Measurements from ENCODE around the gene TRUB1. TPM values are rescaled to one million over a fixed set of nuclear protein-coding genes. Genes with fewer than 3 reads are reported as not detected.

The TRUB1 gene
- total RNA-seq, 4 donors from 2014 or later: 11.2 to 17.9 (median 15.3) TPM

DNA sequence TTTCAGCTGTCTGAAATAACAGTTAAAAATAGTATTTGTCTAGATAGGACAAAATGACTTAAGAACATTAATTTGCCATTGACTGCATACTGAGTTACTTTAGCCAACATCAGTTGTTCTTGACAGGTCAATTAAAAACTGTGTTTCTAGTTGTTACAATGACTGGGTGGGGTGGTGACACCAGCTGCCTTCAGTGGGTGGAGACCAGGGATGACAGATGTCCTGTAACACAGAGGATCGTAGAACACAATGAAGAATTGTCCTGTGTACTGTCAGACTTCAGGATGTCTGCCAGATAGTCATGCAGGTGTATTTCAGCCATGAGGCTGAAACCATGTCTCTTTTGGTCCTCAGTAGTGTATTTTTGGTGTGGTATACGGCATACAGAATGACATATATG lies 24.4 kb downstream of the TRUB1 start:
- TF ChIP-seq, protein P1, sequence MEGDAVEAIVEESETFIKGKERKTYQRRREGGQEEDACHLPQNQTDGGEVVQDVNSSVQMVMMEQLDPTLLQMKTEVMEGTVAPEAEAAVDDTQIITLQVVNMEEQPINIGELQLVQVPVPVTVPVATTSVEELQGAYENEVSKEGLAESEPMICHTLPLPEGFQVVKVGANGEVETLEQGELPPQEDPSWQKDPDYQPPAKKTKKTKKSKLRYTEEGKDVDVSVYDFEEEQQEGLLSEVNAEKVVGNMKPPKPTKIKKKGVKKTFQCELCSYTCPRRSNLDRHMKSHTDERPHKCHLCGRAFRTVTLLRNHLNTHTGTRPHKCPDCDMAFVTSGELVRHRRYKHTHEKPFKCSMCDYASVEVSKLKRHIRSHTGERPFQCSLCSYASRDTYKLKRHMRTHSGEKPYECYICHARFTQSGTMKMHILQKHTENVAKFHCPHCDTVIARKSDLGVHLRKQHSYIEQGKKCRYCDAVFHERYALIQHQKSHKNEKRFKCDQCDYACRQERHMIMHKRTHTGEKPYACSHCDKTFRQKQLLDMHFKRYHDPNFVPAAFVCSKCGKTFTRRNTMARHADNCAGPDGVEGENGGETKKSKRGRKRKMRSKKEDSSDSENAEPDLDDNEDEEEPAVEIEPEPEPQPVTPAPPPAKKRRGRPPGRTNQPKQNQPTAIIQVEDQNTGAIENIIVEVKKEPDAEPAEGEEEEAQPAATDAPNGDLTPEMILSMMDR (IDR thresholded peaks at IDR 0.05; ENCODE audit: low read depth): no peak

DNA sequence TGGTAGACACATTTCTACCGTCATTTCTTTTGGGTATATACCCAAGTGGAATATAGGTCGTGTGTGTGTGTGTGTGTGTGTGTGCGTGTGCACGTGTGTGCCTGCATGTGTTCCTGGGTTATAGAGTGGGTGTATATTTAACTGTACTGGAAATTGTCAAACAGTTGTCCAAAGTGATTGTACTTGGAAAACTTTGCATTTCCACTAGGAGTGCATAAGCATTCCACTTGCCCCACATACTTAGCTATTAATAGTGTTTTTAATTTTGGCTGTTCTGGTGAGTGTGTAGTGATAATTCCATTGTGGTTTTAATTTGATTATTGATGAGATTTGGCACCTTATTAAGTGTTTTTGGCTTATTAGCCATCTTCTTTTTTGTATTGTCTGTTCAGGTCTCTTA lies 25.9 kb downstream of the TRUB1 start:
- TF ChIP-seq, protein P1 (IDR thresholded peaks at IDR 0.05; ENCODE audit: low read depth): no peak

DNA sequence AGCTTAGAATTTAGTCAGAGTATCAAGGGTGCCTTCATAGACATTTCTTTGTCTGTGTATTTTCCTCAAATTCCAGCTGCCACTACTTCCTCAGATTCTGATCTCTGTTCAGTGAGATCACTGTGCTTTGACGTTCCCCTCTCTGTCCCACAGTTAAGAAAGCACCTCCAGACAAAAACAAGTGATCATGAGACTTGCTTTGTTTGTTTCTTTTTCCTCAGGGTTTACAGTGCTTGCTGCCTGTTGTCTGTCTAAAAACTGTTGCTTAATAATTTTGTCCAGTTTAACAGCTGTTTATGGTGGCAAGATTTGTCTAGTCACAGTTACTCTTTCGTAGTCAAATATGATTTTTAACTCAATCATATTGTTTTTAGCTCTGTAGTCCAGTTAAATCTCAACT lies 29.1 kb downstream of the TRUB1 start:
- TF ChIP-seq, protein P1 (IDR thresholded peaks at IDR 0.05; ENCODE audit: low read depth): no peak

DNA sequence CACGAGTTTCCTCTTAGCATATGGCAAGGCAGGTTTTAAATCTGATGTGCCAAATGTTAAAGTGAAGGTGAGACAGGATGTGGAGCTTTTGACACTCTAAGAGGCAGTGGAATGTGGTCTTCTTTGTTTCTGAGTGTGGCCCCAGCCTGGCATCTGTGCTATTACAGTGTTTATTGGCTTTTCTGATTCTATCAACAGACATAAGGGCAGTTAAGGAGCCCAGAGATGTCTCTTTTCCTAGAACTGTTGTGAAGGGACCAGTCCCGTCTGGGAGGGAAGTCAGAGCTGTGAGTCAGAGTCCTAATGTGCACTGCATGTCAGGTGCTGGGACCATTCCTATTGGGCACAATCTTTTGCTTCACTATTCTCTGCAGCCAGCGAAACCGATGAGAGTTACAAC lies 32.5 kb downstream of the TRUB1 start:
- TF ChIP-seq, protein P1 (IDR thresholded peaks at IDR 0.05; ENCODE audit: low read depth): no peak

DNA sequence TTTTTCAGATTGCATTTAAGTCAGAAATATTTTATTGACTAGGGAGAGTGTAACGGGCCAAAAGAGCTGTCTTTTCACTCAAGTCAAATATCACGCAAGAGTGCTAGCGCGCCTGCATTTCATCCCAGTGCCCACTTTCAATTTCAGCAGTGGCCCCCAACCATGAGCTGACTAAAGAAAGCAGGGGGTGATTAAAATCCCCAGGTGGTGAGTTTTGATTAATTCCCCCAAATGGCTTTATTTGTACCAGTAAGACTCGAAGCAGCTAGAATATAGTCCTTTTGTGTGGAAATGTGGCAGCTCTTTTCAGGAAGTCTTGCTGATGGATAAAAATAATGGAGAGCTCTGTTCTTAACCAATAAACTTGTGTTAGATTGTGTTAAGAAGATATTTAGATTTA lies 35.3 kb downstream of the TRUB1 start:
- TF ChIP-seq, protein P1 (IDR thresholded peaks at IDR 0.05; ENCODE audit: low read depth): no peak

DNA sequence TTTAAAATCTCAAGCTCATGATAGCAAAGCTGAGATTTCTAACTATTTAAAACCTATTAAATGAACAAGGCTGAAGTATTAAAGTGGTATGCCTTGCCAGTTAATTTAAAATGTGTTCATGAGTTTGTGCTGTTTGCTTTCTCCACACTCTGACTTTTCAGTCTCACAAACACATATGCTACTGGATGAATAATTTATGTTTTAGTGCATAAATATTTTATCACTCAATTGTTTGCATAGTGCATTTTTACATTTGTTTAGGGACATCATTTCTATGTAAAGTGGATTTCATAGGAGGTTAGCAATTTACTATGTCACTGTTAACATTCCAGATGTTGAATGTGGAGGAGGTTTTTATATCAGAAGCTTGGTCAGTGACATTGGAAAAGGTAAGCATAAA lies 36.0 kb downstream of the TRUB1 start:
- TF ChIP-seq, protein P1 (IDR thresholded peaks at IDR 0.05; ENCODE audit: low read depth): no peak

DNA sequence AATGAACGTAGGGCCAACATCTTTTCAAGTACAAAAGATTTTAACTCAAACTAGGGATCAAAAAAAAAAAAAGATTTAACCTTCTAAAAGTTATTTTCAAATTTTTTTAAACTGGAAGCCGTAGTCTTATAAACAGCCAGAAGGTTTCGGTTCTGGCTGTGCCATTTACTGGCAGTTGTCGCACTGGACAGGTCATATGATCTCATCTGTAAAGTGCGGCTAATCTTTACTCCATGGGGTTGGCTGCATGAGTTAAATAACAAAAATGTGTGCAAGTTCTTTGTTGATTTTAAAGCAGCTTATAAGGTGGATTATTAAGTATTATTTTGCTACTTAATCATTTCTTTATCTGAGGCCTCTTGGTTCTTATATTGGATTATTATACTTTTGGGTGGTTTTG lies 36.6 kb downstream of the TRUB1 start:
- TF ChIP-seq, protein P1 (IDR thresholded peaks at IDR 0.05; ENCODE audit: low read depth): no peak

All from subcutaneous adipose tissue (tissue), 4 donors.